ENCODE results near the gene DLG5.

Gene DLG5

DNA sequence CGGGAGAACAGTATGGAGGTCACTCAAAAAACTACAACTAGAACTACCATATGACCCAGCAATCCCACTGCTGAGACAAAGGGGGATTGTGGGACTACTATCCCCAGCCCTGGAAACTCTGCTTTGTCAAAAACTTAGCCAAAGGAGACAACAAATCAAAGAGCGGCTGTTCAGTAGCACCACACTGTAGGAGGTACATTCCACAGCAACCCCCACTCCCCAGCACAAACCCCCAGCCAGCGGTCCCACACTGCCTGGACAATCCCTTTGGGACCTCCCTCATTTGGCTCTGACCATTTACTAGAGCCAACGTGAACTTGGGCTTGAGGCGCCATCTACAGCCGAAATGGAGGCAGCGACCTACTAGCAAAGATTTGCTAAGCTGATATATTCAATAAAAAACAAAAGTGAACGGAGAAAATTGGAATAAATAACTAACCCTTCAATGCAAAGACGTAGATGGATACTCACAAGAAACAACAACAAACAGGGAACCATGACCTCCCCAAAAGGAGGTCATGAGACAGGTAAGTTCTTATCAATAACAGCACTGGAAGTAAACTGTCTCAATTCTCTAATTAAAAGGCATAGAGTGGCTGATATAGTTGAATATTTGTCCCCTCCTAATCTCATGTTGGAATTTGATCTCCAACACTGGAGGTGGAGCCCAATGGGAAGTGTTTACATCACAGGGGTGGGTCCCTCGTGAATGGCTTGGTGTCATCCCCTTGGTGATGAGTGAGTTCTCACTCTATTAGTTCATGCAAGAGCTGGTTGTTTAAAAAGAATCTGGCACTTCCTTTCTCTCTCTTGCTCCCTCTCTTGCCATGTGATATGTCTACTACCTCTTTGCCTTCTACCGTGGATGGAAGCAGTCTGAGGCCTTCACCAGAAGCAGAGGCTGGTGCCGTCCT lies 170.0 kb downstream of the DLG5 start:
- peak; percentile 32 for DNase-seq

DNA sequence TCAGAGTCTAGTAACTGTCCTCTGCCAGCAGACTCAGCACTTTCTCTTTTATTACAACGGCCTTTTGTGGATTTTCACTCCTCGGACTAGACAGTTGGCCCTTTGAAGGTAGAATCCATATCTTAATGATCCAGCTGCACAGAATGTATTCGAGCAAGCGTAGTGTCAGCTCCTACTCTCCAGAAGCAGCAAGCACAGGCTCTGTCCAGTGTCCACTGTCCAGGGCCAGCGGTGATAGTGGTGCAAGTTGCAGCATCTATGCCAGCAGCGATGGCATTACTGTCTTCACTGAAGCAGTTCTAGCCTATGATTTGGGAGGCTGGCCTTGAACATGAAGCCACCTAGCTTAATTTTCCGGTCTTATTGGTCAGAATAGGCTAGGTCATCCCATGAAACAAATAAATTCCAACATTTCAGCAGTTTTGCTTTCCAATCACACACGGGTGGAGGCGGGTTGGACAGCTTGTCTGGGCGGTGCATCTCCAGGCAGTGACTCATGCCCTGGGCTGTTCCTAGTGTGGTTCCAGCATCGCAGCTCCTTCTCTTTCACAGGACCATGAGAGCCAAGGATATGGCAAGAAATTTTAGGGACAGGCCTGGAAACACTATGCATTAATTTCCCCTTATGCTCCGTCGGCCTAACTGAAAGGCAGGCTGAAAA lies 180.4 kb downstream of the DLG5 start:
- DNase-seq = no peak

DNA sequence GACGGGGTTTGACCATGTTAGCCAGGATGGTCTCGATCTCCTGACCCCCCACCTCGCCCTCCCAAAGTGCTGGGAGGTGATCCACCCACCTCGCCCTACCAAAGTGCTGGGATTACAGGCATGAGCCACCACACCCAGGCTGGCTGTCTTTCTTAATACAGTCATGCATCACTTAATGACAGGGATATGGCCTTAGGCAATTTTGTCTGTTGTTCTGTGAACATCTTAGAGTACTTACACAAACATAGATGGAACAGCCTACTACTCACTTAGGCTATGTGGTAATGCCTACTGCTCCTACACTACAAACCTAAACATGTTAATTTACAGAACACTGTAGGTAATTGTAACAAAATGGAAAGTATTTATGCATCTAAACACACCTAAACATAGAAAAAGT lies 182.3 kb downstream of the DLG5 start:
- DNase-seq = no peak

- no peak for DNase-seq
Observed at GRCh38 chr10:77742172-77742571, 184.4 kb downstream of the DLG5 start.

DNA sequence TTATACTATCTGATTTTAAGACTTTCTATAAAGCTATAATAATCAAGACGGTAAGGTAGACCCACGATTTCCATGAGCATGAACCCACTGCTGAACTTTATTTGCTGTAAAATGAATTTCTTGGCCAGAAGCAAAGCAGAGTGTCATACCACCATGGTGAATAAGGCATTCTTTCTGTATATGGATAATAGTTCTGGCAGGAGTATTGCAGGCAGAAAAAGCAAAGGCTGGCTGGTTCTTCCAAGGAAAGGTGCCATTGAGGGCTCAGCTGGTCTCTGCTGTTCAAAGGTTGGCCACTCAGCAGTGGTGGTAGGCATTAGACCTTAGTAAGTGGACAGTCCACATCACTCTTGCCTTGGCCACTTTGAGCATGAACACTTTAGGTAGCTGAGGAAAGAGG lies 184.8 kb downstream of the DLG5 start:
- DNase-seq = no peak
